ENCODE results near the gene GADL1. TPM values are rescaled to one million over a fixed set of nuclear protein-coding genes. Genes with fewer than 3 reads are reported as not detected.

Gene GADL1
- total RNA-seq, 4 donors from 2014 or later = not detected

- no peaks in the 10 kb centered on the region for H3K27me3 ChIP-seq
- no peaks in the 10 kb centered on the region for H3K36me3 ChIP-seq
- H3K27ac ChIP-seq = no peak overlapping the region
- intact Hi-C loops (cut with DNase I) = no loop called here
- peaks cover 0 to 38% (median 3%) of the 10 kb centered on the region in 3 donors for H3K4me1 ChIP-seq
- no peak overlapping the region for H3K4me3 ChIP-seq
- H3K9me3 ChIP-seq = no peaks in the 10 kb centered on the region
- WGBS, 2 donors = 77 to 78% methylated on average over 5 of the region's 5 CpGs
- TF ChIP-seq POLR2A (IDR thresholded peaks at IDR 0.05) (no peak), CTCF (IDR thresholded peaks at IDR 0.05) (no peak)
- no peak for DNase-seq
These were observed 142.0 kb downstream of the GADL1 start for GRCh38 chr3:30752491-30752890.

GRCh38 chr3:30751610-30752299 lies 142.7 kb downstream of the GADL1 start:
- no peak for DNase-seq
- Histone ChIP-seq H3K27ac (no peak overlapping the region), H3K9me3 (no peaks in the 10 kb centered on the region), H3K4me3 (no peak overlapping the region), H3K27me3 (no peaks in the 10 kb centered on the region), H3K36me3 (no peaks in the 10 kb centered on the region), H3K4me1 (peaks cover 0 to 38% (median 3%) of the 10 kb centered on the region in 3 donors)
- intact Hi-C loops (cut with DNase I) = no loop called here
- TF ChIP-seq POLR2A (IDR thresholded peaks at IDR 0.05) (no peak), CTCF (IDR thresholded peaks at IDR 0.05) (peak in 2 of 6 experiments; percentile 18 to 24)
- WGBS, 2 donors = 65 to 75% methylated on average over 11 of the region's 11 CpGs

GRCh38 chr3:30750967-30751366 lies 143.5 kb downstream of the GADL1 start:
- 71 to 73% methylated on average over 7 of the region's 7 CpGs for WGBS, 2 donors
- no peaks in the 10 kb centered on the region for H3K36me3 ChIP-seq
- no peak overlapping the region for H3K27ac ChIP-seq
- intact Hi-C loops (cut with DNase I) = no loop called here
- H3K4me1 ChIP-seq = peaks cover 0 to 38% (median 3%) of the 10 kb centered on the region in 3 donors
- no peak for TF ChIP-seq CTCF (IDR thresholded peaks at IDR 0.05)
- TF ChIP-seq POLR2A (IDR thresholded peaks at IDR 0.05) = no peak
- no peaks in the 10 kb centered on the region for H3K27me3 ChIP-seq
- no peaks in the 10 kb centered on the region for H3K9me3 ChIP-seq
- H3K4me3 ChIP-seq = no peak overlapping the region
- DNase-seq = no peak

GRCh38 chr3:30749230-30749629 lies 145.2 kb downstream of the GADL1 start:
- no peak for DNase-seq
- TF ChIP-seq CTCF (IDR thresholded peaks at IDR 0.05) (no peak), POLR2A (IDR thresholded peaks at IDR 0.05) (no peak)
- no peaks in the 10 kb centered on the region for H3K36me3 ChIP-seq
- intact Hi-C loops (cut with DNase I) = no loop called here
- no peaks in the 10 kb centered on the region for H3K9me3 ChIP-seq
- no peak overlapping the region for H3K27ac ChIP-seq
- no peak overlapping the region for H3K4me3 ChIP-seq
- peaks cover 0 to 38% (median 3%) of the 10 kb centered on the region in 3 donors for H3K4me1 ChIP-seq
- H3K27me3 ChIP-seq = no peaks in the 10 kb centered on the region

GRCh38 chr3:30747771-30748281 lies 146.6 kb downstream of the GADL1 start:
- TF ChIP-seq CTCF (IDR thresholded peaks at IDR 0.05) = peak in 2 of 6 experiments; percentile 16 to 20
- TF ChIP-seq POLR2A (IDR thresholded peaks at IDR 0.05) = no peak
- intact Hi-C loops (cut with DNase I) = no loop called here
- Histone ChIP-seq H3K27ac (no peak overlapping the region), H3K27me3 (no peaks in the 10 kb centered on the region), H3K36me3 (no peaks in the 10 kb centered on the region), H3K4me1 (peaks cover 0 to 32% (median 3%) of the 10 kb centered on the region in 3 donors), H3K4me3 (no peak overlapping the region), H3K9me3 (no peaks in the 10 kb centered on the region)
- WGBS, 2 donors = 63 to 68% methylated on average over 4 of the region's 4 CpGs
- no peak for DNase-seq
